Amniotic epithelial cell (primary cell): ENCODE data around the gene GLP1R.
A peak's percentile ranks its signal among the peaks of the same experiment; 100 is the strongest.

Experiments used
- DNase-seq: peaks from one replicate; pipeline ENCODE4 v3.0.0-alpha.2; 2010; ENCODE audit warnings: low read depth

GLP1R gene

DNA sequence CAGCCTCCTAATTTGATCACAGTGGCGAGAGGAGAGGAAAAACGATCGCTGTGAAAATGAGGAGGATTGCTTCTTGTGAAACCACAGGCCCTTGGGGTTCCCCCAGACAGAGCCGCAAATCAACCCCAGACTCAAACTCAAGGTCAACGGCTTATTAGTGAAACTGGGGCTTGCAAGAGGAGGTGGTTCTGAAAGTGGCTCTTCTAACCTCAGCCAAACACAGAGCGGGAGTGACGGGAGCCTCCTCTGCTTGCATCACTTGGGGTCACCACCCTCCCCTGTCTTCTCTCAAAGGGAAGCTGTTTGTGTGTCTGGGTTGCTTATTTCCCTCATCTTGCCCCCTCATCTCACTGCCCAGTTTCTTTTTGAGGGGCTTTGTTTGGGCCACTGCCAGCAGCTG, 37.7 kb downstream of the GLP1R start:
- no peak for DNase-seq

DNA sequence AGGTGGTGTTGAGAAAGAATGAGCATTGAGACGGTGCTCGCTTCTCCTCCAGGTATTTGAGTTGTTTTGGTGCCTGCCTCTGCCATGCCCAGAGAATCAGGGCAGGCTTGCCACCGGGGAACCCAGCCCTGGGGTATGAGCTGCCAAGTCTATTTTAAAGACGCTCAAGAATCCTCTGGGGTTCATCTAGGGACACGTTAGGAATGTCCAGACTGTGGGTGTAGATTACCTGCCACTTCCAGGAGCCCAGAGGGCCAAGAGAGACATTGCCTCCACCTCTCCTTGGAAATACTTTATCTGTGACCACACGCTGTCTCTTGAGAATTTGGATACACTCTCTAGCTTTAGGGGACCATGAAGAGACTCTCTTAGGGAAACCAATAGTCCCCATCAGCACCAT, 38.1 kb downstream of the GLP1R start:
- no peak for DNase-seq

DNA sequence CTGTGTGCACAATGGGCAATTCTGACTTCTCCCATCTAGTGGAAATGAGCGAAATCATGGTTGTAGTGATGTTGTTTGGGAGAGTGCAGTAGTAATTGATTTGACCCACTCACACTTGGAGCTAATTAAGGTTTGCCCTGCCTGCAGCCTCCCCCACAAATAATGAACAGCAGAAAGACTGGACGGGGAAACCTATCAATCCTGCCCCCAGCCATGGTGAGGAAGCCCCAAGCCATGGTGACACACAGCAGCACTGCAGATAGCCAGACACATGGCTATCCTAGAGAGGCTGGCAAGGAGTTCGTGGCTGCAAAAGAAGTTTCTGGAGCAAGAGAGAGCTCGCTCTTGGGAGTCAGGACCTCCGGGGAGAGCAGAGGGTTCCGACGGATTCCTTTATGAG, 38.6 kb downstream of the GLP1R start:
- DNase-seq, result no peak

DNA sequence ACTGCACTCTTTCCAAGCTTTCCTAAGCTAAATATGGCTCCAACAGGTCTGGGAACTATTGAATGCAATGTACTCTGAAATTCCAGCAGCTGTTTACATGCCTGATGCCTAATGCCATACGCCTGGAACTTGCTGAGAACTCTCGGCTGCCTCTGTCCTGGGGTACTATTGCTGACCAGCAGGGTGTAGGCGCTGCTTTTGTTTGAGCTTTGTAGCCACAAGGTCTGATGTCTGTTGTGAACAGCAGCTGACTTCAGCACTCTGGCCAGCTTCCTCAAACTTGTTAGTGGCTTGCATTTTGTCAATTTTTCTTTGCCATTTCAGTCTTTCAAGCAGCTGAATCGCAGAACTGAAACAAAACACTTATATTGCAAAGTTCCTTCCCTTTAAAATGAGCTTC, 39.8 kb downstream of the GLP1R start:
- DNase-seq, result peak; percentile 51

DNA sequence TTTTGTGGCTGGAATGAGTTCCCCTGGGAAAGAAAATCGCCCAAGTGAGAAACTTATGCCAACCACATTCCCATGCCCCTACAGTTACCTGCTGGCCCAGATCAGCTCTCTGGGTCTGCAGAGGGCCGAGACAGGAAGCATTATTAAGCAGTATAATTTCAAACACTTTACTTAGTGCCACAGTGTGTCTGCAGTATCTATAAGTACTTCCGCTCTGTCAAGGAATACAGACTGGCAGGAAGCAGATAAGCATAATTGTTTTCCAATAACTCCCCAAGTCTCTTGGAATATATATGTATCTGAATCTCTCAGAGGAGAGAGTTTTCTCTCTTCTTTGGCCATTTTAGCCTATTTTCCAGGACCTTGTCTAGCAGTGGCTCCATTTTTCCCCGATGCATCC, 41.5 kb downstream of the GLP1R start:
- DNase-seq, result no peak

DNA sequence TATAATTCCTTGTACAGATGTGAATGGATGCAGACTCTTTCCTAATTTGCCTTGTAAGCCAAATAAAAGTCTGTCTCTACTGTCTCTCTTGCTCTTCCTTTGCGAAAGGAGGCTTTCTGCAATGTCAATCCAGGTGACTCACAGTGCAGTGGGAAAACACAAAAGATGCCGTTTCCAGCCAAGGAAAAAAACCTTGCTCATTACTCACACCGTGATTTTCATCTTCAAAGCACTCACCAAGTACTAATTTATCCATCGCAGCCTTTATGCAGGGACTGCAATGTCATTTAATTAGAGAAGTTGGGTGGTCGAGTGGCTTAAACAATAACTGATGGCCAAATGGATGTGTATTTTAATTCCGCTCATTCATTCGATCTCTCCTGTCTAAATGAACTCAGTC, 42.6 kb downstream of the GLP1R start:
- no peak for DNase-seq

DNA sequence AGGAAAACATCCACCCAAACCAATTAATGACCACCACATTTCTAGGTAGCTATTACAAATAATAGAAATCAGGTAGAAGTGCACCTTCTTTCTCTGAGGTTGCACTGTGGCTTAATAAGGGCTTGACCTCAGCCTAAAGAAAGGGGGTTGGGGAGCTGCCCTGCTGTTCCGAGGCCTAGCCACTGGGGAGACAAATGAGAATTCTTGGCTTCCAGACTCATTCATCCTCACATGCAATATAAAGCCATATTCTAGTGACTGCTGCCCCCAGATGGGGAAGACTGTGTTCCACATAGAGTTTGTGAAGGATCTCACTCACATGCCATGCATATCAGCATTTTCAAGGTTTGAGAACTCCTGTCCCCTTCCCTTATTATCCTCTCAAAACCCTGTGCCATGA, 43.5 kb downstream of the GLP1R start:
- DNase-seq, result no peak

DNA sequence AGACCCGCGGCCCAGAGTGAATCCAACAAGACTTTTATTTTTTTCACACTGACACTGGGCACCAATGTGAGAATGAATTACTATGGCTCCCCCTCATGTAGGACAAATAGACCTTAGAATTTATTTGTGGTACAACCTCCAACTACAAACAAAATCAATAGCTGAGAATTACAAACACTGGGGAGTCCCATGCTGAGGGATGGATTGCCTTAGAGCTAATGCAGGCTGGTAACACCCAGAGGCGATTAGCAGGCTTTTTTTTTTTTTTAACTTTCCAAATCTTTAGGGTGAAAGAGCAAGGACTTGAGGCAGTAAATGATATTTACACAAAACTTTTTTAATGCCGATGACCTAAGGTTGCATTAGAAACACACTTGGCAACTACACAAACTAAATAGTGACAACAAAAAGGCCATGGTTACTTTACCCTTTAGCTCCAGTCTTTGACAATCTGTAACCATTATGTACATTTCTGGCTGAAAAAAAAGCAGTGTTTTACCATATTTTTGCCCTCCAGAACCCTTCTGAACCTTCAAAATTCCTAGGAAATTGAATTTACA, 44.6 kb downstream of the GLP1R start:
- DNase-seq, result no peak

DNA sequence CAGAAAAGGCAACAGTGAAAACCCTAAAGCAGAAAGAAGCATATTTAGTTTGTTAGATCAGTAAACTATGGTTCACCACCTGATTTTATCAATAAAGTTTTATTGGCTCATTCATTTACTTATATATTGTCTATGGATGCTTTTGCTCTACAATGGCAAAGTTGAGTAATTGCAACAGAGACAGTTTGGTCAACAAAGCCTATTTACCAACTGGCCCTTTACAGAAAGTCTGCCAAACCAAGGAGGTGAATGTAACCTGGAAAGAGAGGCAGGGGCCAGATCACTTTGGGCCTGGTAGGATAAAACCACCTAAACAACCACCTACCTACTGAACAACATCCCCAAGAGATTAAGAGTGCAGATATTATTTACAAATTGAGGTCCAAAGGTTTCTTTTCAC, 47.0 kb downstream of the GLP1R start:
- no peak for DNase-seq

DNA sequence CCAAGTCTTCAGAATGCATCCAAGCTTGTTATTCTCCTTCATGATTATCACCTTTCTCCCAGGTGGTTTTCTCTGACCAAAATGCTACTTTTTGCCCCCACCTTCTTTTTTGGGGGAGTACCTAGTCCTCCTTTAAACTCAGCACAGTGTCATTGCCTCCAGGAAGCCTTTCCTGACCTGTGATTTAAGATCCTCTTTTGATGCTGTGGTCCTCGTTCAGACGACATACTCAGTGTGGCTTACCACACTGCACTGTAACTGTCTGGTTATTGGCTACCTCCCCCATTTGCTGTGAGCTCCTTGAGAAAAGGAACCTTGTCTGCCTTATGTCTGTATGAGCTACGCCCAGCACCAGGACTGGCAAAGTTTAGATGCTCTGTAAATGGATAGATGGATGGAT, 51.8 kb downstream of the GLP1R start:
- no peak for DNase-seq

DNA sequence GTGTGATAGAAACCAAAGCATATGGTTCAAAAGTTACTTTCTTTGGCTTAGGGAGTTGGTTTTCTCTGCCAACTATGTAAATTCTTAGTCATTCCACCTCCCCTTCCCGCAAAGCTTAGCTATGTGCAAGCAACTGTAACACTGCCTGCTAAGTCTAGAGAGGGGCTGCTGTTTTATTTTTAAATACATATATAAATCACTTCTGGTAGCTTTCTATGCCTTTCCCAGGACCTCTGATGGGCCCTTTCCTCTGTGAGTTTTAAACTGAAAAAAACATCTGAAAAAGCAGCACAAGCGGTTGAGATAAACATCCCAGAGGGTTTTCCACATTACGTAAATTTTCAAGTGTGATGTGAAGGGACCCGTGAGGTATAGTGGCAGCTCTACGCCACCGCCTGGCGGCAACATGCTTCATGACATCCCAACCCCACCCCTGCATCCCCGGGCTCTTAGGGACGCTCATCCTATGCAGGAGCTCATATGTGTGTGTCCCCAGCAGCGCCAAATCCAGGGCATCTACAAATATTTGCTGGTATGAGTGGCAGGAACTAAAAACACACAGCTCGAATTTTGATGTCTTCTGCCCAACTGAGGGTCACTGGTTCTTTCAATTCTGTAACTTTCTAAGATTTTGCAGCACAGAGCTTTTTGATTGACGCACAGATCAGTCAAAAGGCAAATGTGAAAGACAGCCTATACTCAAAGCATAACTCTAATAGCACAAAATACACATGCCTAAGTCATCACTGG, 53.7 kb downstream of the GLP1R start:
- peak; percentile 82 for DNase-seq

DNA sequence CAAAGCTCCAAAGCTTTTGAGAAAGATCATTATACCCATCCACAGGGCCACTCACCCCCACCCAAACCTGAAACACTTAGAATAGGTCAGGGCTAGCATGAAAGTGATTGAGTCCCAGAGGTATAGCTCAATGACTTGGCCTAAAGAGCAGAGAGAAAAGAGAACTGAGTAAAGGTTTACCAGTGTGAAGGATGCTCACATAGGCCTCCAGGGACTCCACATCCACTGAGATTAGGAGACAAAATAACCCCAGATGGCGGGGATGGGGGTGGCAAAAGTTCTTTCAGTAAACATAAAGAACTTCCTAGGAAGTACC, 54.2 kb downstream of the GLP1R start:
- DNase-seq, result no peak

DNA sequence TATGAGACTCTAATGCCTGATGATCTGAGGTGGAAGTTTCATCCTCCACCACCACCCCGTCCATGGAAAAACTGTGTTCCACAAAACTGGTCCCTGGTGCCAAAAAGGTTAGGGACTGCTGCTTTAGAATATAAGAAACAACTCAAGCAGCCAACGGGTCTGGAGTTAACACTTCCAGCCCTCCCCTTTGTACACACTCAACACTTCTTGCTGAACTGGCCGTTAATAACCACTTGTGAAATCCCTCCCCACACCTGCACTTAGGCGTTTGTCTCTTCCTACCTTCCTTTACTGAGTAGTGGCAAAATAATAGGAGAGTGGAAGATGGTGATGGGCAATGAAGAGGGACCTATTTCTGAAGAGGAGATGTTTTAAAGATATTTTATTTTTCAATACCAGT, 55.9 kb downstream of the GLP1R start:
- no peak for DNase-seq

DNA sequence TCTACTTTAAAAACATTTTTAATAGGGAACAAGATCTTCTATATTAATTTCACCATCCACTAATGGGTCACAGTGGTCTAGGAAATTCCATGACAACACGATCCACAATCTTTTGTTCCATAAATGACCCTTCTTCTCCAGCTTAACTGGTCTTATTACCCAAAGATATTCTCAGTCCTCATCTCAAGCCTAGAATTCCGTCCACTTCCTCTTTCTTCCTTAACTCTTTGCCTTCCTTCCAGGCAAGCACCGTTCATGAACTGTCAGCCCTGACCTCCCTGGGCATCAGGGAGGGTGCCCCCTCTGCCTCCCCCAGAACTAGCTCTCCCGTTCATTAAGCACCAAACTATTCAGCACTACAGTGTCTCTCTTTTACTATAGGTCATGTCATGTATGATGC, 58.5 kb downstream of the GLP1R start:
- DNase-seq, result no peak

DNA sequence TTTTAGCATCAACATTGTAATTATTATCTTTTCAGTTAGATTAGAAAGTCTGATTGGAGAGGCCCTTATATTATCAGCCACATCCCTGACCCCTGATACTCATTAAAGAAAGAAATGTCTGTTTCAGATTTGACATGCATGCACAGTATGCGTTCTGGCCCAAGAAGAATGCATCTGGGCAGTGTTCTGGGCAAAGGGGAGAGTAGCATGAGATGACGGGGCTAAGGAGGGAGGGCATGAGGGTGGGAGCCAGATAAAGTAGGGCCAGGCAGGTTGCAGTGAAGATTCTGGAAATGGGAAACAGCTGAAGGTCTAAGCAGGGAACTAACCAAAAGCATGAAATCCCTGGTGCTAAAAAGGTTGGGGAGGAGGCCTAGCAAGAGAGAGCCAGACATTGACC, 59.1 kb downstream of the GLP1R start:
- no peak for DNase-seq

DNA sequence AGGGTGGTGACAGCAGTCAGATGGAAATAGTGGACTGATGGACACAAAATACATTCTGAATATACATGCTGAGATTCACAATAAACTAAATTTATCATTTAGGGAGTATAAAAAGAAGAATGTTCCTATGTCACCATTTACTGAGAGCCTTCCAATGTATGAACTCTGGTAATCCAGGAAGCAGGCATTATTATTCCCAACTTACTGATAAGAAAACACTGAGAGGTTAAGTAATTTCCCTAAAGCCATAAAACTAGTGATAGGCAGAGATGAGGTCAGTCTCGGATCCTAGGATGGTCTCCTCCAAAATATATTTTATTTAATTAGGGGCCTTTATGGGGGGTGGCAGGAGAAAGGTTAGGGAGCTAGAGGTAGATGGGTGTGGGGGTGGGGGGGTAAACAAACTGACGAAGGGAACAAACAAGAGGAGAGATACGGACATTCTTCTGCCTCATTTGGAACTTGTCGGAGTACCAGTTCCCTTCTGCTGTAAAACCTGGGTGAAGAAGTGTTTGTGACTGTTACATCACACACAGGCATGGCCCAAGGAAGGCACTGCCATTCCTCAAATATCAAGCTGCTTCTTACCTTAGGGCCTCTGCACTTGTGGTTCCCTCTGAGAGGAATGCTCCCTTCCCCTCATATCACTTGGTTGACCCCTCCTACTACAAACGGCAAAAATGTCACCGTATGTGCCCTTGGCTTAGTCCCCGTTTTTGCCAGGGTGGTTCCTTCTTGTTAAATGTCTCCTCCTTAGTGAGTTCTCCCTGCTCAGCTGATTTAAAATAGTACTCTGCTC, 59.7 kb downstream of the GLP1R start:
- no peak for DNase-seq

DNA sequence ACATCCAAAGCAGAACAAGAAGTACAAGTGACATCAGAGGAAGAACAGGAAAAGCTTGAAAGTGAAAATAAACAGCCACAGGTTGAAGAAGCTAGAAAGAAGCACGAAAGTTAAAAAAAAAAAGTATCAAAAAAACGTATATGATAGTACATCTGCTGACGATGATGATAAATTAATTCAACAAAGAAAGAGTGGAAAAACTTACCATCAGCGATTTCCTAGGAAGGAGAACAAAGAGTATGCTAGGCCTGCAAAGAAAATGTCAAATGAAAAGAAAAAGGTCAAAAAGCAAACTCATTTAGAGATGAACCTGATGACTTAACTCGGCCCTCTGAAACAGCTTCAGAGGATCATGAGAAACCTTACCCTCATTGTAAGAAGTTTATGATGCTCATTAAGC, 62.7 kb downstream of the GLP1R start:
- no peak for DNase-seq

DNA sequence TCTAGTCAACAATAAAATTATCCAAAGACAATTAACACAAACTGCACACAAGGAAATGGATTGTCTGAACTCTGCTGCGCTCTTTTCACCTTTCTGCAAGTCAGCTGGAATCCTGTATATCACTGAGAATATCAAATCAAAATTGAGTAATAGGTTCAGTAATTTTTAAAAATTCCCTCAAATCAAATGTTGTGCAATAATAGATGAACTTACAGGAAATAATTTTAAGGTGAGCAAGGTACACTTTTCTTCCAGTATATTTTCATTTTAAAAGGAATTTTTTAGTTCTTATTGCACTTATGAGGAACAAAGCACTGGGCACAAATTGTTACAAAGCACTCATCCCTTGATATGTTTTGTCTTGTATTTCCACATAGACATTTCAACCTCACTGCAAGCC, 65.2 kb downstream of the GLP1R start:
- no peak for DNase-seq

DNA sequence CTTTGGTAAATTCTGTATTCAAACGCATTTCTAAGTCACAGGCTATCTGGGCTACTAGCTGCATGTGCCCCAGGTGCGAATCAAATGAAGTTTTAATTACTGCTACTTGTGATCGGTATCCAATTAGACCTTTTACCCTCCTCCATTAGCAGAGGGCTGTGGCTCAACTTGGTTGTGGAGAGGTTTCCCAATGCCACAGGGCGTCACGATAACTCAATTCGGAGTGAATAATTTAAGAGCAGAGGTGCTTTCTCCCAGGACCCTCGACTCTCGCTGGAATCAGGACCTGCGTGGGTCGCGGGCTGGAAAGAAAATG, 65.8 kb downstream of the GLP1R start:
- DNase-seq, result no peak

DNA sequence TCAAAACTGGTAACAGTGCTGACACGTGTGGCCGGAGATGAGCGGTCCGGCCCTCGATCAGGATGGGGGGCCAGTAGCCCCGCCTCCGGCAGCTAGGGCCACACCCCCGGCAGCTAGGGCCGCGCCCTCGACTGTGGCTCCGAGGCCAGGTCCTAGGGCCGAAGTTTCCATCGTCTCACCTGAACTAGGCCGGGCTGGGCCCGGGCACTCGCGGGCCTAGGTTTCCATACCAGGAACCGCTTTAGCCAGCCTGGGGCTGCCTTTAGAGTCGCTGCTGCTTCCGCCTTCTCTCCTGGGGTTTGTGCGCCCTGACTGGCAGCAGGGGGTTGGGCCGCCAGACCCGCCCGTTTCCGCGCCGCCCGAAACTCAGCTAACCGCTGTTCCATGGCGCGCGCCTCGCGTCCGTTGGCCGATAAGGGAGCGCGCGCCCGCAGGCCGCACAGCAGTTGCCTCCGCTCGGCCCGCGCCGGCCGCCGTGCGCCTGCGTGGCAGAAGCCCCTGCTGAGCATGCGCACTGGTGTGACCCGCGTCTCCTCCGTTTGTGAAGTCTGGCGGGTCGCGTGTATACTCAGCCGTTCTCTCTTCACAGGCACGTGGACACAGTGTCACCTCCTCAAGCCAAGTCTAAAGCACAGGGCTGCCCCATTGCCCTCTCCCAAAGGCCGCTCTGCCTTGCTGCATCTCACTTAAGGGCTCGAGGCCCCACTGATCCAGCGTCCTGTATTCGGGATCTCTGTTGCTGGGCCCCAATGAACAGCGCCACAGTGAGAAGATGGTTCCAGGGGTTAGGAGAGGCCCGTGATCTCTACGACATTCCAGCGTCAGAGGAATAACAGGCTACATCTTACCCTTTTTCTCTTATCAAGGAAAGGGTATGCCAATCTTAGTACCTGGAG, 66.4 kb downstream of the GLP1R start, which contains the start of gene SAYSD1:
Gene SAYSD1 (minus strand): TSS at position 483 of the 896 bp plus-strand sequence. CDS start 97 bp downstream, at position 386.
- DNase-seq, result peak; percentile 87

DNA sequence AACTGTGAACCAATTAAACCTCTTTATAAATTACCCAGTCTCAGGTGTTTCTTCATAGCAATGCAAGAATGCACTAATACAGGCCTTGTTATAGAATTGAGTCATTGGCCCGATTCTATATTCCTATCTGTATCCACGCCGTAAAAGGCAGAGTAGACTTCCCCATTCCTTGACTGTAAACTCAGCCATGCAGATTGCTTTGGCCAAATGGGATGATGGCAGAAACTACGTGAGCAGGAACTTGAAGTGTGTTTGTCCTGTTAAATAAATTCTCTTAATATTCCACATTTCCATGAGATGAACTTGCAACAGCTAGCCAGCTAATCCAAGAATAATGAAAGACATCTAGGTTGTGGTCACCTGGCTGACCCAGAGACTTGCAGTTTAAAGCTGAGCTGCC, 70.3 kb downstream of the GLP1R start:
- DNase-seq, result no peak

DNA sequence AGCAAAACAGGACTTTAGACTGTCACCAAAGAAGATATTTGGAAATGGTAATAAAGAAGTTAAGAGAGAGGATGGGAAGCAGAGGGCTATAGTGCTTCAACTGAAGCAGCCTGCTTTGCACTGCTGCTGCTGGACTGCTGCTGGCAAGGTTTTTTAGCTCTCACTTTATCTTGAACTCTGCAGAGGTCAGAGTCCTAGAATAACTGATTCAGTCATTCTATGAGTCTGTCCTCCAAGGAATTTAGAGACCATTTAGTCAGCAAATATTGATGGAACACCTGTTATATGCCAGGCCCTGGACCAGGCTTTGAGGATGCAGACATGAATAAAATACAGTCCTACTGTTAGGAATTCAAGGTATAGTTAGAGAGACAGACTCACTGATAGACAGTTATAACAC, 75.5 kb downstream of the GLP1R start:
- DNase-seq, result no peak

DNA sequence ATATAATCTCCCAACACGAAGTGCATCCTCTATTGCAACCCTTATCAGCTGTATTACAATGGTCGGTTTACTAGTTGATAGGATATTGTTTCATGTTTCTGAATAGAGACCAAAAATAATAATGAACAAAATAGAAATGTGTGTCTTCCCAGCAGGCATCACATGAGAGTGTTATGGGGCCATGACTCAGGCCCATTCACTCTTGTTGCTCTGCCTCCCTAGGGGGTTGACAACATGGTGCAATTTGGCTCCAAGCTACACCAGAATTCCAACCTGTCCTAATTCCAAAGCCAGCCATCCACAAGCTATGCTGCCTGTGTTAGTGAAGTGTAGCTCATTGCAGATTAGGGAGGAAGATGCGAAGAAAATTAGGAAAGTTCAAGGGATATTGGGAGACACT, 79.5 kb downstream of the GLP1R start:
- no peak for DNase-seq
